Sigmoid colon (tissue), 7 donors: ENCODE results near the gene SAPCD2. TPM values are rescaled to one million over a fixed set of nuclear protein-coding genes. Genes with fewer than 3 reads are reported as not detected.

Source experiments
- DNase-seq: peaks from one replicate; pipeline ENCODE4 v3.0.0-alpha.2; 2019
- H3K27ac ChIP-seq, 4 donors: fragments of 200-600 bp; sonication (generic); one replicate each; pipeline ENCODE4 v1.5.1; 2016 to 2019; ENCODE audit warnings: mild to moderate bottlenecking in 1 of 4
- H3K27me3 ChIP-seq, 3 donors: fragments of 200-600 bp; sonication (generic); one replicate each; pipeline ENCODE4 v1.5.1; 2019; ENCODE audit warnings: mild to moderate bottlenecking in 1 of 3
- H3K36me3 ChIP-seq, 4 donors: fragments of 200-600 bp; sonication (generic); one replicate each; pipeline ENCODE4 v1.5.1; 2016 to 2019
- H3K4me1 ChIP-seq, 4 donors: fragments of 200-600 bp; sonication (generic); one replicate each; pipeline ENCODE4 v1.5.1; 2017 to 2019
- H3K4me3 ChIP-seq, 4 donors: fragments of 200-600 bp; sonication (generic); one replicate each; pipeline ENCODE4 v1.5.1; 2017 to 2019; ENCODE audit warnings: mild to moderate bottlenecking in 2 of 4, moderate library complexity in 1 of 4
- H3K9me3 ChIP-seq, 4 donors: fragments of 200-600 bp in 3 of 4; sonication (generic) in 3 of 4; one replicate each; pipeline versions ENCODE4 v1.5.1 to v1.6.1; 2013 to 2019
- CTCF ChIP-seq, 4 experiments: fragments of 450-650 bp in 3 of 4; fragments of 200-600 bp in 1 of 4; IDR thresholded peaks; one replicate each; pipeline ENCODE4 v1.5.1; 2016 to 2019; ENCODE audit warnings: antibody characterized with exemption in 4 of 4, mild to moderate bottlenecking in 3 of 4, moderate library complexity in 2 of 4
- EP300 ChIP-seq, 4 donors: sonication (generic); formaldehyde crosslinking; IDR thresholded peaks; one replicate each; pipeline ENCODE4 v1.6.1; 2017; ENCODE audit warnings: antibody characterized with exemption in 4 of 4
- POLR2A ChIP-seq, 2 donors: fragments of 450-650 bp; IDR thresholded peaks; one replicate each; pipeline ENCODE4 v1.6.1; 2016; ENCODE audit warnings: antibody characterized with exemption in 2 of 2, mild to moderate bottlenecking in 2 of 2, moderate library complexity in 2 of 2
- POLR2AphosphoS5 ChIP-seq, 4 donors: sonication (generic); formaldehyde crosslinking; IDR thresholded peaks; one replicate each; pipeline ENCODE4 v1.6.1; 2017; ENCODE audit warnings: antibody characterized with exemption in 4 of 4
- WGBS, 2 donors: extraction: QIAGEN DNeasy Blood & Tissue Kit; methylation state at CpG; one replicate each; pipeline ENCODE4 v1.1.7; 2013; 5-methylcytosine and 5-hydroxymethylcytosine counted together
- intact Hi-C: fragments of 100-400 bp; cut with DNase I; formaldehyde crosslinking; loops from one replicate; pipeline ENCODE4 v1.15.1; 2023
- polyA plus RNA-seq, 3 donors: library from polyadenylated mRNA; stranded (reverse); fragments of 200-250 nt; gene quantifications; one replicate each; pipeline ENCODE4 v1.2.3, GENCODE V29; 2013
- total RNA-seq, 4 donors: library from RNA; depleted of rRNA; stranded (reverse); fragments of >200 nt; gene quantifications; one replicate each; pipeline ENCODE4 v1.1.0, GENCODE V29; 2016
- donor health status: healthy with polysubstance abuse.
- donor health status: Bipolar disorder and iron deficiency.
- donor health status: healthy.

Gene SAPCD2
- total and polyA plus RNA-seq, 7 donors = 0.81 to 16.4 (median 3.7) TPM; not detected in 3

- peaks cover 0 to 40% (median 29%) of the 10 kb centered on the region in 4 donors for H3K4me1 ChIP-seq
- no peaks in the 10 kb centered on the region for H3K9me3 ChIP-seq
- TF ChIP-seq EP300 (IDR thresholded peaks at IDR 0.05) (no peak), CTCF (IDR thresholded peaks at IDR 0.05) (no peak), POLR2A (IDR thresholded peaks at IDR 0.05) (no peak), POLR2AphosphoS5 (IDR thresholded peaks at IDR 0.05) (no peak)
- H3K27me3 ChIP-seq = peaks cover 0 to 10% (median 0%) of the 10 kb centered on the region in 3 donors
- H3K27ac ChIP-seq = peak overlapping the region; percentile 92 to 97 (median 96)
- H3K36me3 ChIP-seq = peaks cover 0 to 26% (median 0%) of the 10 kb centered on the region in 4 donors
- intact Hi-C loops = loop anchor here (2.0 kb wide), 1 partner anchor 29 kb away; the partner anchor contains the start of gene DPP7
- H3K4me3 ChIP-seq = peak overlapping the region; percentile 63 to 88 (median 82)
- no peak for DNase-seq
- WGBS, 2 donors = 1 to 2% methylated on average over 58 of the region's 58 CpGs
These were observed 15.7 kb upstream of the SAPCD2 start for GRCh38 chr9:137085920-137086530.

- no peak overlapping the region for H3K4me3 ChIP-seq
- no peaks in the 10 kb centered on the region for H3K9me3 ChIP-seq
- peaks cover 0 to 39% (median 29%) of the 10 kb centered on the region in 4 donors for H3K4me1 ChIP-seq
- H3K27ac ChIP-seq = peak overlapping the region in 2 of 4 donors; percentile 65 to 73
- peak; percentile 63 for DNase-seq
- 82 to 87% methylated on average over 9 of the region's 9 CpGs for WGBS, 2 donors
- H3K36me3 ChIP-seq = peaks cover 0 to 30% (median 0%) of the 10 kb centered on the region in 4 donors
- intact Hi-C loops = no loop called here
- TF ChIP-seq POLR2A (IDR thresholded peaks at IDR 0.05) (no peak), POLR2AphosphoS5 (IDR thresholded peaks at IDR 0.05) (no peak), CTCF (IDR thresholded peaks at IDR 0.05) (no peak), EP300 (IDR thresholded peaks at IDR 0.05) (no peak)
- H3K27me3 ChIP-seq = peaks cover 3 to 25% (median 5%) of the 10 kb centered on the region in 3 donors
These were observed 14.2 kb upstream of the SAPCD2 start for GRCh38 chr9:137084526-137084925.

DNA sequence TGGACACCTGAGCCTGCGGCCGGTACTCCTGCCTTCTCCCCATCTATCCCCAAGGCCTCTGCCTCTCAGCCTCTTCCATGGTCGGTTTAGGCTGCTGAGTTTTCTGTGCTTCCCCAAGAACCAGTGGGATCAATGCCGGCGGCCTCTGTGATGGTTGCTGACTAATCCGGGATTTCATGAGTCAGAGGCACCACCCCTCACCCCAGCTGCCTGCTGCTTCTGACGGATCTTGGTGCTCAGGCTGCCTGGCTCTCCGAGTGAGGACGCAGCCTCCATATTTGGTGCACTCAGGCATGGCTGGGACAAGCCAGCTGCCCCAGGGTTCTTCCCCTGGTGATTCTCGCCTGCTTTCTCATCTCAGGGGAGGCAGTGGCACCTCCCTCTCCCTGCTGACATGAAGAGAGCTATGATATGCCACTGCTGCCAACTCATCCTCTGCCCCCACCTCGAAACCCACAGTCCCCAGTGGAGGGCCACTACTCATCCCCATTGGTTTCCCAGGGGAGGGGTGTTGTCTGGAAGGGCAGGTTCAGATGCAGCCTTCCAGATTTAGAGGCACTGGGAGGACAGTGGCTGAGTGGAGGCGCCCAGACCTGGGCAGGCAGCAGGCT is 13.1 kb upstream of the SAPCD2 start:
- peak in 1 of 4 donors; percentile 20 for TF ChIP-seq POLR2AphosphoS5 (IDR thresholded peaks at IDR 0.05)
- TF ChIP-seq EP300 (IDR thresholded peaks at IDR 0.05) = no peak
- Histone ChIP-seq H3K9me3 (no peaks in the 10 kb centered on the region), H3K27me3 (peaks cover 6 to 35% (median 15%) of the 10 kb centered on the region in 3 donors), H3K4me3 (no peak overlapping the region), H3K36me3 (peaks cover 0 to 37% (median 0%) of the 10 kb centered on the region in 4 donors), H3K27ac (peak overlapping the region; percentile 36 to 73 (median 53)), H3K4me1 (peaks cover 0 to 43% (median 38%) of the 10 kb centered on the region in 4 donors)
- 70 to 79% methylated on average over 12 of the region's 12 CpGs for WGBS, 2 donors
- intact Hi-C loops = no loop called here
- DNase-seq = peak; percentile 86

DNA sequence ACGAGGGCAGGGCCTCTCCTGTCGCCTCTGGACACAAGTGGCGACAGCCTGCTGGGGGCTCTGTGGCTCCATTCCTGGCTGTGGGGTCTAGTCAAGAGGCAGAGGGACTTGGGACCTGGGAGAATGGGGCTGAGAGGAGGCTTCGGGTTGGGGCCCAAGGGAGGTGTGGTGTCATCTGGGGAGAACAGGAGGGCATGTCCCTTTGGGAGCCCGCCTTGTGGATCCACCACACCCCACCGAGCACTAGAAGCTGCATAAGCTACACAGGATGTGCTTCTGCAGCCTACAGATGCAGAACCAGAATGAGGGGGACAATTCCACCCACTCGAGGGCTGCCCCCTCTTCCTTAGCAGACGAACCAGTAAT is 12.6 kb upstream of the SAPCD2 start:
- H3K4me1 ChIP-seq = peaks cover 0 to 43% (median 38%) of the 10 kb centered on the region in 4 donors
- TF ChIP-seq POLR2AphosphoS5 (IDR thresholded peaks at IDR 0.05) (no peak), CTCF (IDR thresholded peaks at IDR 0.05) (no peak)
- peak; percentile 63 for DNase-seq
- 78 to 89% methylated on average over 8 of the region's 8 CpGs for WGBS, 2 donors
- H3K36me3 ChIP-seq = peaks cover 0 to 37% (median 0%) of the 10 kb centered on the region in 4 donors
- no peak overlapping the region for H3K4me3 ChIP-seq
- H3K27me3 ChIP-seq = peaks cover 12 to 41% (median 21%) of the 10 kb centered on the region in 3 donors
- H3K9me3 ChIP-seq = no peaks in the 10 kb centered on the region
- H3K27ac ChIP-seq = peak overlapping the region in 3 of 4 donors; percentile 15 to 73 (median 65)
- intact Hi-C loops = no loop called here

DNA sequence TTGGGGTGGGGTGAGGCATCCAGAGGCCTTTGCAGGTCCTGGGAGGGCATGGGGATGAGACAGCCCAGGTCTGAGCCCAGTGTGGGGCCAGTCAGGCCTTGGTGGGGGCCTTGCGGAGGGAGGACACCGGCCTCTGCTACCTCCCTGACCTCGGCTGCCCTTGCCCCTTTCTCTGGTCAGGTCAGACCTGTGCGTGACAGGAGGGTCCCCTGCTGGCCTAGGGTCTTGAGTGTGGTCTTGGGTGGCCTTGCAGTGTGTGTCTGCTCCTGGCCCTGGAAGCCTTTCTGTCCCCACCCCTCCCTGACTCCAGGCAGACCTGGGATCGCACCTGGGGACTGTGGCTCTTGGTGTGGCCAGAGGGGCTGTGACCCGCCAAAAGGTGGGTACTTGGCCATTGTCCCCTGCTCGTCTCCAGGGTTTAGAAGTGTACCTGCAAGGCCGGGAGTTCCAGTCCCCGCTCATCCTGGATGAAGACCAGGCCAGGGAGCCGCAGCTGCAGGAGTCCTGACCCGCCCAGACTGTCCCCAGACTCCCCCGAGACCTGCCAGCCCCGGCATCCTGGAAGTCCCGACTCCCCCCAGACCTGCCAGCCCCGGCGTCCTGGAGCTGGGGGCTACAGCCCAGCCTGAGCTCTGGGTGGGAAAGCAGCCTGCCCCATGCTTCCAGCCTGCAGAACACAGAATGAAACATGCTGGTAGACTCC is 12.0 kb upstream of the SAPCD2 start:
- WGBS, 2 donors = 93 to 95% methylated on average over 16 of the region's 16 CpGs
- H3K9me3 ChIP-seq = no peaks in the 10 kb centered on the region
- peaks cover 15 to 45% (median 24%) of the 10 kb centered on the region in 3 donors for H3K27me3 ChIP-seq
- H3K4me1 ChIP-seq = peaks cover 0 to 42% (median 38%) of the 10 kb centered on the region in 4 donors
- peak overlapping the region in 1 of 4 donors; percentile 73 for H3K27ac ChIP-seq
- no peak for TF ChIP-seq POLR2AphosphoS5 (IDR thresholded peaks at IDR 0.05)
- TF ChIP-seq EP300 (IDR thresholded peaks at IDR 0.05) = no peak
- TF ChIP-seq POLR2A (IDR thresholded peaks at IDR 0.05) = no peak
- TF ChIP-seq CTCF (IDR thresholded peaks at IDR 0.05) = no peak
- intact Hi-C loops = no loop called here
- peak; percentile 66 for DNase-seq
- peaks cover 0 to 37% (median 0%) of the 10 kb centered on the region in 4 donors for H3K36me3 ChIP-seq
- no peak overlapping the region for H3K4me3 ChIP-seq
